Esophagus muscularis mucosa (tissue), 4 donors: ENCODE measurements around the gene RNH1. TPM values are rescaled to one million over a fixed set of nuclear protein-coding genes. Genes with fewer than 3 reads are reported as not detected.
"Not testable (repeated sequence)": the region's sequence is repeated elsewhere in the genome, so short reads cannot be mapped to it uniquely, and the experiment has no call there.

Experiments
- DNase-seq: peaks from one replicate; pipeline ENCODE4 v3.0.0-alpha.2; 2017; ENCODE audit errors: extremely low spot score
- H3K27ac ChIP-seq, 4 donors: fragments of 200-600 bp; sonication (generic); replicated peaks in 1 of 4; 1 replicate in 3 of 4; 2 replicates in 1 of 4; pipeline ENCODE4 v1.5.1; 2016 to 2019; ENCODE audit warnings: mild to moderate bottlenecking in 1 of 4
- H3K27me3 ChIP-seq, 4 donors: fragments of 200-600 bp; sonication (generic); one replicate each; pipeline versions ENCODE4 v1.5.1 to v1.6.0; 2016 to 2019
- H3K36me3 ChIP-seq, 4 donors: fragments of 200-600 bp; sonication (generic); one replicate each; pipeline ENCODE4 v1.5.1; 2016 to 2019
- H3K4me1 ChIP-seq, 4 donors: fragments of 200-600 bp; sonication (generic); one replicate each; pipeline ENCODE4 v1.5.1; 2016 to 2019
- H3K4me3 ChIP-seq, 4 donors: fragments of 200-600 bp; sonication (generic); 1 replicate in 2 of 4; 2 replicates in 2 of 4; pipeline ENCODE4 v1.5.1; 2016 to 2019; ENCODE audit warnings: mild to moderate bottlenecking in 4 of 4, moderate library complexity in 1 of 4
- H3K9me3 ChIP-seq, 4 donors: fragments of 200-600 bp; sonication (generic); 1 replicate in 3 of 4; 2 replicates in 1 of 4; pipeline ENCODE4 v1.5.1; 2016 to 2019
- EP300 ChIP-seq: sonication (generic); formaldehyde crosslinking; IDR thresholded peaks from one replicate; pipeline ENCODE4 v1.6.1; 2017; ENCODE audit warnings: antibody characterized with exemption
- POLR2A ChIP-seq: fragments of 450-650 bp; IDR thresholded peaks from one replicate; pipeline ENCODE4 v1.6.1; 2017; ENCODE audit warnings: antibody characterized with exemption, moderate library complexity, mild to moderate bottlenecking, low read depth
- POLR2AphosphoS5 ChIP-seq, 2 donors: sonication (generic); formaldehyde crosslinking; IDR thresholded peaks; one replicate each; pipeline ENCODE4 v1.6.1; 2017; ENCODE audit warnings: antibody characterized with exemption in 2 of 2
- WGBS: methylation state at CpG from one replicate; pipeline ENCODE4 v1.1.5; 2018; 5-methylcytosine and 5-hydroxymethylcytosine counted together
- intact Hi-C: fragments of 100-400 bp; cut with DNase I; formaldehyde crosslinking; loops from one replicate; pipeline ENCODE4 v1.15.1; 2023
- total RNA-seq, 4 donors: library from RNA; depleted of rRNA; stranded (reverse); fragments of >200 nt; gene quantifications; one replicate each; pipeline versions ENCODE4 v1.1.0 to v1.2.1, GENCODE V29; 2016
- TF ChIP-seq, protein P1 (sequence below), 3 experiments: fragments of 200-600 bp in 2 of 3; fragments of 450-650 bp in 1 of 3; sonication (generic) in 2 of 3; IDR thresholded peaks; one replicate each; pipeline ENCODE4 v1.5.1; 2017 to 2019; ENCODE audit warnings: antibody characterized with exemption in 3 of 3, mild to moderate bottlenecking in 2 of 3, moderate library complexity in 1 of 3

Gene RNH1
- total RNA-seq, 4 donors from 2014 or later = 280 to 367 (median 334) TPM

DNA sequence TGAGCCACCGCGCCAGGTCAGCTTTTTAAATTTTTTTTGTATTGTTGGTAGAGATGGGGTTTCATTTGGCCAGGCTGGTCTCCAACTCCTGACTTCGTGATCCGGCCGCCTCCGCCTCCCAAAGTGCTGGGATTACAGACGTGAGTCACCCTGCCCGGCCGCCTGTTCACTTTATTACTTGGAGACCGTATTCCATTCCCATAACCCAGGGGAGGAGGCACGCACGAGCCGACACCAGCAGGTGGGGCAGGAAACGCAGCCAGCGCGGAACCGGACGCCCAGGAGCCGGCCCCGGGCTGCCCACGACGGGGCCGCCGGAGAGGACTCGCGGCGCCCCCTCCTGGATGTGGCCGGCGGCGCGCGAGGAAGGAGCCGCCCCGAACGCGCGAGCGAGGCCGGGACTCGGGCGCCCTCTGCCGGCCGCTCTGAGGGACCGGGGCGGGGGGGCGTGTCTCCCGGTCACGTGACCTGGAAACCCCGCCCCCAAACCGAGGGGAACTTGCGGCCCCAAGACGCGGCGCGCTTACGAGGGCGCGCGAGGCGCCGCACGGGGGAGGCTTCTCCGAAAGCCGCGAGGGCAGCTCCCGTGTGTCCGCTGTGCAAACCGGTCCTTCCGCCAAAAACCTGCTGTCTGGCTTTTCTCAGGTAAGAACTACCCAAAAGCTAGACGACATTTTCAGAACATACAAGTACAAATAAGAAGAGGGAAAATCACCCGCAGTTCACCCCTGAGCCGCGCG is 11.6 kb upstream of the RNH1 start:
- Histone ChIP-seq H3K36me3 (peaks cover 0 to 19% (median 13%) of the 10 kb centered on the region in 4 donors), H3K4me3 (peak overlapping the region; percentile 23 to 53 (median 38)), H3K27me3 (no peaks in the 10 kb centered on the region), H3K4me1 (peaks cover 5 to 13% (median 9%) of the 10 kb centered on the region in 4 donors), H3K27ac (peak overlapping the region; percentile 79 to 91 (median 88)), H3K9me3 (peaks cover 0 to 7% (median 0%) of the 10 kb centered on the region in 4 donors)
- TF ChIP-seq POLR2A (no peak), POLR2AphosphoS5 (IDR thresholded peaks at IDR 0.05) (peak; percentile 73 to 76), EP300 (no peak)
- TF ChIP-seq, protein P1, sequence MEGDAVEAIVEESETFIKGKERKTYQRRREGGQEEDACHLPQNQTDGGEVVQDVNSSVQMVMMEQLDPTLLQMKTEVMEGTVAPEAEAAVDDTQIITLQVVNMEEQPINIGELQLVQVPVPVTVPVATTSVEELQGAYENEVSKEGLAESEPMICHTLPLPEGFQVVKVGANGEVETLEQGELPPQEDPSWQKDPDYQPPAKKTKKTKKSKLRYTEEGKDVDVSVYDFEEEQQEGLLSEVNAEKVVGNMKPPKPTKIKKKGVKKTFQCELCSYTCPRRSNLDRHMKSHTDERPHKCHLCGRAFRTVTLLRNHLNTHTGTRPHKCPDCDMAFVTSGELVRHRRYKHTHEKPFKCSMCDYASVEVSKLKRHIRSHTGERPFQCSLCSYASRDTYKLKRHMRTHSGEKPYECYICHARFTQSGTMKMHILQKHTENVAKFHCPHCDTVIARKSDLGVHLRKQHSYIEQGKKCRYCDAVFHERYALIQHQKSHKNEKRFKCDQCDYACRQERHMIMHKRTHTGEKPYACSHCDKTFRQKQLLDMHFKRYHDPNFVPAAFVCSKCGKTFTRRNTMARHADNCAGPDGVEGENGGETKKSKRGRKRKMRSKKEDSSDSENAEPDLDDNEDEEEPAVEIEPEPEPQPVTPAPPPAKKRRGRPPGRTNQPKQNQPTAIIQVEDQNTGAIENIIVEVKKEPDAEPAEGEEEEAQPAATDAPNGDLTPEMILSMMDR (IDR thresholded peaks at IDR 0.05) = peak in 2 of 3 experiments; percentile 100
- peak; percentile 96 for DNase-seq
- 15% methylated on average over 32 of the region's 74 CpGs for WGBS
- intact Hi-C loops = loop anchor here (5.0 kb wide), 1 partner anchor 66 kb away; the partner anchor contains the start of gene PTDSS2

DNA sequence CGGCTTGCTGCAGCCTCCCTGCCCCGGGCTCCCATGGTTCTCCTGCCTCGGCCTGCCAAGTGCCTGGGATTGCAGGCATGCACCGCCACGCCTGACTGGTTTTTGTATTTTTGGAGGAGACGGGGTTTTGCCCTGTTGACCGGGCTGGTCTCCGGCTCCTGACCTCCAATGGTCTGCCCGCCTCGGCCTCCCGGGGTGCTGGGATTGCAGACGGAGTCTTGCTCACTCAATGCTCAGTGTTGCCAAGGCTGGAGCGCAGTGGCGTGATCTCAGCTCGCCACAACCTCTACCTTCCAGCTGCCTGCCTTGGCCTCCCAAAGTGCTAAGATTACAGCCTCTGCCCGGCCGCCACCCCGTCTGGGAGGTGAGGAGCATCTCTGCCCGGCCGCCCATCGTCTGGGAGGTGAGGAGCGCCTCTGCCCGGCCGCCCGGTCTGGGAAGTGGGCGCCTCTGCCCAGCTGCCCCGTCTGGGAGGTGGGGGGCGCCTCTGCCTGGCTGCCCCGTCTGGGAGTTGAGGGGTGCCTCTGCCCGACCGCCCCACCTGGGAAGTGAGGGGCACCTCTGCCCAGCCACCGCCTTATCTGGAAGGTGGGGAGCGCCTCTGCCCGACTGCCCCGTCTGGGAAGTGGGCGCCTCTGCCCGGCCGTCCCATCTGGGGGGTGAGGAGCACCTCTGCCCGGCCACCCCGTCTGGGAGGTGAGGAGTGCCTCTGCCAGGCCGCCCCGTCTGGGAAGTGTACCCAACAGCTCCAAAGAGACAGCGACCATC is 10.1 kb upstream of the RNH1 start:
- Histone ChIP-seq H3K4me1 (peaks cover 5 to 13% (median 9%) of the 10 kb centered on the region in 4 donors), H3K27ac (peak overlapping the region in 2 of 4 donors; percentile 6 to 87), H3K36me3 (peaks cover 0 to 24% (median 21%) of the 10 kb centered on the region in 4 donors)
- 95% methylated on average over 36 of the region's 43 CpGs for WGBS
- H3K27me3 ChIP-seq, H3K9me3 ChIP-seq, H3K4me3 ChIP-seq, DNase-seq: not testable (repeated sequence)
- intact Hi-C loops = loop anchor here (5.0 kb wide), 1 partner anchor 65 kb away; the partner anchor contains the start of gene PTDSS2

DNA sequence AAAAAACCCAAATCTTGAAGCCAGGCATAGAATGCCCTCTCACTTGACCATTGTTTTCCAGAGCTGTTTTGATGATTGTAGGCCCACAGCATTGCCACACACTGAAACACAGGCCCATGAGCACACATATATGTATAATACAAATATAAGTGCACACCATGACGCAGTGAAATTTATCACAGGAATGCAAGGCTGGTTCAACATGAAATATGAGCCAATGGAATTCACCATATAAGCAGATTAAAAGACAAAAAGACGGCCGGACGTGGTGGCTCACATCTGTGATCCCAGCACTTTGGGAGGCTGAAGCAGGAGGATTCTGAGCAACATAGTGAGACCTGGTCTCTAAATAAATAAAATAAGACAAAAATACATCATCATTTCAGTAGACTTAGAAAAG is 9.4 kb upstream of the RNH1 start:
- no peak overlapping the region for H3K4me3 ChIP-seq
- intact Hi-C loops = loop anchor here (5.0 kb wide), 1 partner anchor 64 kb away; the partner anchor contains the start of gene PTDSS2
- peaks cover 0 to 7% (median 0%) of the 10 kb centered on the region in 4 donors for H3K9me3 ChIP-seq
- H3K4me1 ChIP-seq = peaks cover 5 to 13% (median 9%) of the 10 kb centered on the region in 4 donors
- DNase-seq = no peak
- TF ChIP-seq, protein P1 (IDR thresholded peaks at IDR 0.05) = no peak
- TF ChIP-seq EP300 = no peak
- TF ChIP-seq POLR2AphosphoS5 (IDR thresholded peaks at IDR 0.05) = no peak
- TF ChIP-seq POLR2A = no peak
- H3K27ac ChIP-seq = no peak overlapping the region
- no peaks in the 10 kb centered on the region for H3K27me3 ChIP-seq
- WGBS = 90% methylated on average over 4 of the region's 4 CpGs
- H3K36me3 ChIP-seq = peaks cover 0 to 31% (median 21%) of the 10 kb centered on the region in 4 donors

DNA sequence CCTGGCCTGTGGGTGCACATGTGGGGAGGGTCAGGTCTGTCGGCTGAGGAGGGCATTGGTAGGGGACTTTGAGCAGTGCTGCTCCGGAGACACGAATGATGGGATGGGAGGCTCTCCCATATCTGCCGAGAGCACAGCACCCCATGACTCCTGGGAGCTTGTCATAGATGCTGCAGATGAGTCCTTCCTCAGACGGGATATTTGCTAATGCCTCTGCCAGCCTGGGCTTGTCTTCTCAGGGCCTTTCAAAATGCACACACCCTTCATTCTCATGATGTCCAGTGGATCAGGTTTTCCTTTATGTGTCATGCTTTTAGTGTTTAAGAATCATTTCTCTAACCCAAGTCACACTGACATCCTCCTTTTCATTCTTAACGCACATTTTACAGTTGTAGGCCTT is 8.1 kb upstream of the RNH1 start:
- whole genome bisulfite sequencing = 90% methylated on average over 6 of the region's 6 CpGs
- TF ChIP-seq EP300 (no peak), POLR2AphosphoS5 (IDR thresholded peaks at IDR 0.05) (no peak), POLR2A (no peak)
- TF ChIP-seq, protein P1 (IDR thresholded peaks at IDR 0.05) = no peak
- Histone ChIP-seq H3K27me3 (no peaks in the 10 kb centered on the region), H3K27ac (no peak overlapping the region), H3K36me3 (peaks cover 2 to 41% (median 27%) of the 10 kb centered on the region in 4 donors), H3K9me3 (peaks cover 0 to 7% (median 0%) of the 10 kb centered on the region in 4 donors), H3K4me1 (peaks cover 5 to 13% (median 9%) of the 10 kb centered on the region in 4 donors), H3K4me3 (no peak overlapping the region)
- intact Hi-C loops = loop anchor here (5.0 kb wide), 1 partner anchor 63 kb away; the partner anchor contains the start of gene PTDSS2
- DNase-seq = no peak

DNA sequence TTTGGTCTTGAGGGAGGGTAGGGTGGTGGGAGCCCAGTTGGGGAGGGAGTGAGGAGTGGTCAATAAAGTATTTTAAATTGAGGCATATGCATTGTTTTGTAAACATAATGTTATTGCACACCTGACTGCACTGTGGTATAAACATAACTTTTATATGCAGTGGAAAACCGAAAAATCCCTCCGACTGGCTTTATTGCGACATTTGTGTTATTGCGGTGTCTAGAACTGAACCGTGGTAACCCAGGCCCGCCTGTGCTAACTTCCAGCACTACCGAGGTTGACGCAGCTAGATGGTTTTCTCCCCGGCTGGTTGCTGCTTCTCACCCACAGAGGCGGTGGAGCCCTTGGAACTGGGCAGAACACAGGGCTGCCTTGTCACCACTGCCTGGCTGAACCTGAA is 7.6 kb upstream of the RNH1 start:
- intact Hi-C loops = loop anchor here (5.0 kb wide), 2 partner anchors 62 to 107 kb away; partner anchors contain the start of gene PTDSS2
- DNase-seq = no peak
- H3K27ac ChIP-seq = no peak overlapping the region
- no peak overlapping the region for H3K4me3 ChIP-seq
- peaks cover 3 to 47% (median 31%) of the 10 kb centered on the region in 4 donors for H3K36me3 ChIP-seq
- H3K27me3 ChIP-seq = no peaks in the 10 kb centered on the region
- peaks cover 5 to 13% (median 9%) of the 10 kb centered on the region in 4 donors for H3K4me1 ChIP-seq
- 90% methylated on average over 10 of the region's 10 CpGs for WGBS
- peaks cover 0 to 7% (median 0%) of the 10 kb centered on the region in 4 donors for H3K9me3 ChIP-seq
- TF ChIP-seq POLR2AphosphoS5 (IDR thresholded peaks at IDR 0.05) (no peak), EP300 (no peak), POLR2A (no peak)
- TF ChIP-seq, protein P1 (IDR thresholded peaks at IDR 0.05) = no peak
